Measurements from ENCODE around the gene RAB11B. TPM values are rescaled to one million over a fixed set of nuclear protein-coding genes. Genes with fewer than 3 reads are reported as not detected.

Gene RAB11B
- total and polyA plus RNA-seq, 10 of the 15 experiments (the other 5 are each of a cell fraction or from before 2014, with no cell fraction given): 0.92 to 82.5 (median 17.9) TPM

GRCh38 chr19:8370176-8371010 lies 19.8 kb upstream of the RAB11B start:
- FAIRE-seq (no peak), ATAC-seq (no peak), DNase-seq (ENCODE audit: low read depth, low spot score) (no peak)
- no peaks in the 10 kb centered on the region for H4K20me1 ChIP-seq (ENCODE audit: control insufficient read depth, insufficient read depth)
- no peaks in the 10 kb centered on the region for H3K27me3 ChIP-seq (replicated peaks in 1 of 2; ENCODE audit: control insufficient read depth in 2 of 2, insufficient read depth in 2 of 2, low read length in 1 of 2)
- SMC1A ChIA-PET (ENCODE audit: uncharacterized antibody, unreplicated experiment): no interaction called here
- no peak overlapping the region for H3K4me3 ChIP-seq
- no peaks in the 10 kb centered on the region for H3K36me3 ChIP-seq (ENCODE audit: control insufficient read depth in 2 of 2, insufficient read depth in 2 of 2, low read length in 1 of 2)
- POLR2A ChIA-PET: interaction anchor here (0.5 to 0.6 kb wide), 2 partner anchors 29 to 49 kb away, joined by 3 read pairs; no protein-coding TSS in a partner anchor
- H3K27ac ChIP-seq (ENCODE audit: control insufficient read depth, insufficient read depth): no peak overlapping the region
- BruUV-seq (replicated peaks): no TSS peak
- H3K9ac ChIP-seq (ENCODE audit: control insufficient read depth, insufficient read depth, low read length): no peak overlapping the region
- no peaks in the 10 kb centered on the region for H3K9me3 ChIP-seq (replicated peaks; ENCODE audit: control insufficient read depth, insufficient read depth, low read length)
- WGBS (ENCODE audit: insufficient coverage, insufficient replicate concordance, low lambda C conversion rate, missing lambda C conversion rate): 57% methylated on average over 19 of the region's 19 CpGs
- in situ Hi-C loops (cut with MboI) (no loop called here), intact Hi-C loops (cut with micrococcal nuclease; ENCODE audit: unreplicated experiment) (no loop called here)
- H3K4me1 ChIP-seq (ENCODE audit: control insufficient read depth, insufficient read depth, low read length): no peaks in the 10 kb centered on the region
- CTCF ChIA-PET: interaction anchor here (0.6 to 1.1 kb wide), 2 partner anchors 22 to 138 kb away, joined by 3 read pairs; no protein-coding TSS in a partner anchor
- no peak overlapping the region for H2AFZ ChIP-seq (ENCODE audit: control insufficient read depth, low read depth, low read length)
- RAD21 ChIA-PET (ENCODE audit: unreplicated experiment): no interaction called here
- H3K4me2 ChIP-seq (ENCODE audit: control insufficient read depth, insufficient read depth): no peak overlapping the region
- H3K79me2 ChIP-seq (ENCODE audit: control insufficient read depth, insufficient read depth, low read length): no peaks in the 10 kb centered on the region
- TF ChIP-seq, protein P1, sequence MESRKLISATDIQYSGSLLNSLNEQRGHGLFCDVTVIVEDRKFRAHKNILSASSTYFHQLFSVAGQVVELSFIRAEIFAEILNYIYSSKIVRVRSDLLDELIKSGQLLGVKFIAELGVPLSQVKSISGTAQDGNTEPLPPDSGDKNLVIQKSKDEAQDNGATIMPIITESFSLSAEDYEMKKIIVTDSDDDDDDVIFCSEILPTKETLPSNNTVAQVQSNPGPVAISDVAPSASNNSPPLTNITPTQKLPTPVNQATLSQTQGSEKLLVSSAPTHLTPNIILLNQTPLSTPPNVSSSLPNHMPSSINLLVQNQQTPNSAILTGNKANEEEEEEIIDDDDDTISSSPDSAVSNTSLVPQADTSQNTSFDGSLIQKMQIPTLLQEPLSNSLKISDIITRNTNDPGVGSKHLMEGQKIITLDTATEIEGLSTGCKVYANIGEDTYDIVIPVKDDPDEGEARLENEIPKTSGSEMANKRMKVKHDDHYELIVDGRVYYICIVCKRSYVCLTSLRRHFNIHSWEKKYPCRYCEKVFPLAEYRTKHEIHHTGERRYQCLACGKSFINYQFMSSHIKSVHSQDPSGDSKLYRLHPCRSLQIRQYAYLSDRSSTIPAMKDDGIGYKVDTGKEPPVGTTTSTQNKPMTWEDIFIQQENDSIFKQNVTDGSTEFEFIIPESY (IDR thresholded peaks at IDR 0.05): no peak
- TF ChIP-seq YY1 (IDR thresholded peaks at IDR 0.05; ENCODE audit: low read depth, low read length) (no peak), MTA2 (IDR thresholded peaks at IDR 0.05; ENCODE audit: low read depth) (no peak), SUPT20H (IDR thresholded peaks at IDR 0.05; ENCODE audit: borderline replicate concordance, control insufficient read depth, low read depth, low read length) (no peak), BHLHE40 (IDR thresholded peaks at IDR 0.05; ENCODE audit: borderline replicate concordance in 1 of 2, low read depth in 2 of 2, low read length in 1 of 2) (no peak), JUND (IDR thresholded peaks at IDR 0.05; ENCODE audit: low read depth, low read length) (no peak), KLF5 (IDR thresholded peaks at IDR 0.05; ENCODE audit: partially characterized antibody) (no peak), POLR2AphosphoS2 (IDR thresholded peaks at IDR 0.05; ENCODE audit: low read depth, low read length) (no peak), SIN3A (IDR thresholded peaks at IDR 0.05; ENCODE audit: low read depth, low read length) (no peak), CBX3 (IDR thresholded peaks at IDR 0.05; ENCODE audit: borderline replicate concordance, low read depth) (no peak), ZZZ3 (IDR thresholded peaks at IDR 0.05; ENCODE audit: control insufficient read depth, insufficient read length, low read depth) (no peak), ATF7 (IDR thresholded peaks at IDR 0.05; ENCODE audit: low read depth) (no peak), SRF (IDR thresholded peaks at IDR 0.05; ENCODE audit: low read depth in 2 of 2, low read length in 2 of 2) (no peak)
- TF ChIP-seq, protein P2, sequence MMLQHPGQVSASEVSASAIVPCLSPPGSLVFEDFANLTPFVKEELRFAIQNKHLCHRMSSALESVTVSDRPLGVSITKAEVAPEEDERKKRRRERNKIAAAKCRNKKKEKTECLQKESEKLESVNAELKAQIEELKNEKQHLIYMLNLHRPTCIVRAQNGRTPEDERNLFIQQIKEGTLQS (IDR thresholded peaks at IDR 0.05; ENCODE audit: borderline replicate concordance, extremely low read depth, low read depth, low read length): no peak
- TF ChIP-seq, protein P3, sequence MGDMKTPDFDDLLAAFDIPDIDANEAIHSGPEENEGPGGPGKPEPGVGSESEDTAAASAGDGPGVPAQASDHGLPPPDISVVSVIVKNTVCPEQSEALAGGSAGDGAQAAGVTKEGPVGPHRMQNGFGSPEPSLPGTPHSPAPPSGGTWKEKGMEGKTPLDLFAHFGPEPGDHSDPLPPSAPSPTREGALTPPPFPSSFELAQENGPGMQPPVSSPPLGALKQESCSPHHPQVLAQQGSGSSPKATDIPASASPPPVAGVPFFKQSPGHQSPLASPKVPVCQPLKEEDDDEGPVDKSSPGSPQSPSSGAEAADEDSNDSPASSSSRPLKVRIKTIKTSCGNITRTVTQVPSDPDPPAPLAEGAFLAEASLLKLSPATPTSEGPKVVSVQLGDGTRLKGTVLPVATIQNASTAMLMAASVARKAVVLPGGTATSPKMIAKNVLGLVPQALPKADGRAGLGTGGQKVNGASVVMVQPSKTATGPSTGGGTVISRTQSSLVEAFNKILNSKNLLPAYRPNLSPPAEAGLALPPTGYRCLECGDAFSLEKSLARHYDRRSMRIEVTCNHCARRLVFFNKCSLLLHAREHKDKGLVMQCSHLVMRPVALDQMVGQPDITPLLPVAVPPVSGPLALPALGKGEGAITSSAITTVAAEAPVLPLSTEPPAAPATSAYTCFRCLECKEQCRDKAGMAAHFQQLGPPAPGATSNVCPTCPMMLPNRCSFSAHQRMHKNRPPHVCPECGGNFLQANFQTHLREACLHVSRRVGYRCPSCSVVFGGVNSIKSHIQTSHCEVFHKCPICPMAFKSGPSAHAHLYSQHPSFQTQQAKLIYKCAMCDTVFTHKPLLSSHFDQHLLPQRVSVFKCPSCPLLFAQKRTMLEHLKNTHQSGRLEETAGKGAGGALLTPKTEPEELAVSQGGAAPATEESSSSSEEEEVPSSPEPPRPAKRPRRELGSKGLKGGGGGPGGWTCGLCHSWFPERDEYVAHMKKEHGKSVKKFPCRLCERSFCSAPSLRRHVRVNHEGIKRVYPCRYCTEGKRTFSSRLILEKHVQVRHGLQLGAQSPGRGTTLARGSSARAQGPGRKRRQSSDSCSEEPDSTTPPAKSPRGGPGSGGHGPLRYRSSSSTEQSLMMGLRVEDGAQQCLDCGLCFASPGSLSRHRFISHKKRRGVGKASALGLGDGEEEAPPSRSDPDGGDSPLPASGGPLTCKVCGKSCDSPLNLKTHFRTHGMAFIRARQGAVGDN (IDR thresholded peaks at IDR 0.05): no peak
